Lower lobe of right lung (tissue), 2 donors: Measurements from ENCODE around the gene GRAMD2A. TPM values are rescaled to one million over a fixed set of nuclear protein-coding genes. Genes with fewer than 3 reads are reported as not detected.
A peak's percentile ranks its signal among the peaks of the same experiment; 100 is the strongest.

Source experiments
- ATAC-seq, 2 donors: fragments of 200-7000 bp; cut with Tn5 transposase; one replicate each; pipeline ENCODE4 v1.9.1; 2020 to 2022; ENCODE audit warnings: mild to moderate bottlenecking in 2 of 2, moderate library complexity in 2 of 2
- DNase-seq: peaks from one replicate; pipeline ENCODE4 v3.0.0-alpha.2; 2020
- H3K27ac ChIP-seq: fragments of 200-600 bp; one replicate; pipeline ENCODE4 v1.8.0; 2022
- H3K27me3 ChIP-seq: fragments of 200-600 bp; one replicate; pipeline ENCODE4 v1.8.0; 2022; ENCODE audit warnings: low read depth
- H3K36me3 ChIP-seq: fragments of 200-600 bp; one replicate; pipeline ENCODE4 v1.8.0; 2022; ENCODE audit warnings: mild to moderate bottlenecking
- H3K4me1 ChIP-seq: fragments of 200-600 bp; one replicate; pipeline ENCODE4 v1.8.0; 2022
- H3K4me3 ChIP-seq: fragments of 200-600 bp; one replicate; pipeline ENCODE4 v1.8.0; 2022; ENCODE audit warnings: mild to moderate bottlenecking
- H3K9me3 ChIP-seq: fragments of 200-600 bp; one replicate; pipeline ENCODE4 v1.8.0; 2022
- CTCF ChIP-seq: fragments of 200-600 bp; IDR thresholded peaks from one replicate; pipeline ENCODE4 v1.8.0; 2022; ENCODE audit warnings: antibody characterized with exemption, mild to moderate bottlenecking
- intact Hi-C: fragments of 100-400 bp; cut with DNase I; formaldehyde crosslinking; loops from one replicate; pipeline ENCODE4 v1.11.0; 2022
- total RNA-seq: library from RNA; stranded (reverse); fragmentation: NEBNext Ultra II Directional; extraction: Animal tissue kit (Norgen Biotek cat#: 25700); gene quantifications from one replicate; pipeline ENCODE4 v1.2.1, GENCODE V29; 2021
- donor health status: DM: no; HTN: yes; CAD: no; lungs with severe emphysema.

The GRAMD2A gene
- total RNA-seq, 1 donor from 2014 or later: 29.3 TPM

- ATAC-seq: no peak
- Histone ChIP-seq H3K36me3 (peaks cover 100% of the 10 kb centered on the region), H3K27ac (no peak overlapping the region), H3K9me3 (no peaks in the 10 kb centered on the region), H3K4me3 (no peak overlapping the region), H3K4me1 (peaks cover 12% of the 10 kb centered on the region), H3K27me3 (no peaks in the 10 kb centered on the region)
- no peak for TF ChIP-seq CTCF
- no peak for DNase-seq
- intact Hi-C loops: no loop called here
Observed at GRCh38 chr15:72205273-72205672, 7.7 kb upstream of the GRAMD2A start.

GRCh38 chr15:72203507-72203837 is 5.9 kb upstream of the GRAMD2A start:
- Histone ChIP-seq H3K4me1 (peaks cover 21% of the 10 kb centered on the region), H3K36me3 (peaks cover 98% of the 10 kb centered on the region), H3K27me3 (no peaks in the 10 kb centered on the region), H3K27ac (no peak overlapping the region), H3K9me3 (no peaks in the 10 kb centered on the region), H3K4me3 (no peak overlapping the region)
- DNase-seq (peak; percentile 48), ATAC-seq (peak in 1 of 2 donors; percentile 51)
- intact Hi-C loops: no loop called here
- no peak for TF ChIP-seq CTCF

- DNase-seq (no peak), ATAC-seq (no peak)
- TF ChIP-seq CTCF: no peak
- Histone ChIP-seq H3K27me3 (no peaks in the 10 kb centered on the region), H3K9me3 (no peaks in the 10 kb centered on the region), H3K4me1 (peaks cover 26% of the 10 kb centered on the region), H3K27ac (no peak overlapping the region), H3K36me3 (peaks cover 93% of the 10 kb centered on the region), H3K4me3 (no peak overlapping the region)
- intact Hi-C loops: no loop called here
Observed at GRCh38 chr15:72202801-72203506, 5.4 kb upstream of the GRAMD2A start.

GRCh38 chr15:72202302-72202701 is 4.7 kb upstream of the GRAMD2A start:
- no peak overlapping the region for H3K27ac ChIP-seq
- peaks cover 86% of the 10 kb centered on the region for H3K36me3 ChIP-seq
- peaks cover 29% of the 10 kb centered on the region for H3K4me1 ChIP-seq
- DNase-seq: no peak
- H3K4me3 ChIP-seq: no peak overlapping the region
- H3K27me3 ChIP-seq: peaks cover 1% of the 10 kb centered on the region
- intact Hi-C loops: no loop called here
- no peak for TF ChIP-seq CTCF
- ATAC-seq: no peak
- H3K9me3 ChIP-seq: no peaks in the 10 kb centered on the region

- DNase-seq (no peak), ATAC-seq (no peak)
- H3K4me1 ChIP-seq: peaks cover 34% of the 10 kb centered on the region
- H3K27ac ChIP-seq: peak overlapping the region; percentile 27
- peaks cover 78% of the 10 kb centered on the region for H3K36me3 ChIP-seq
- TF ChIP-seq CTCF: no peak
- H3K27me3 ChIP-seq: peaks cover 9% of the 10 kb centered on the region
- H3K4me3 ChIP-seq: no peak overlapping the region
- H3K9me3 ChIP-seq: no peaks in the 10 kb centered on the region
- intact Hi-C loops: no loop called here
Observed at GRCh38 chr15:72201391-72201921, 3.9 kb upstream of the GRAMD2A start.
